ENCODE measurements around the gene HOGA1.

GRCh38 chr10:97631098-97631497 lies 46.9 kb downstream of the HOGA1 start:
- TF ChIP-seq POLR2A (IDR thresholded peaks at IDR 0.05) (no peak), CTCF (IDR thresholded peaks at IDR 0.05 in 4 of 5, conservative IDR thresholded peaks at IDR 0.05 in 1 of 5) (no peak)
